ENCODE data around the gene BHLHA15.

Gene BHLHA15

GRCh38 chr7:98211221-98211675 lies at the start of gene BHLHA15:
TSS of gene BHLHA15 (plus strand) at chr7:98211439. CDS start at chr7:98212310, 871 bp downstream.
- no peak for DNase-seq

- no peak for DNase-seq
Observed at GRCh38 chr7:98162758-98163157, 48.5 kb upstream of the BHLHA15 start.

GRCh38 chr7:98163269-98163668 lies 48.0 kb upstream of the BHLHA15 start:
- no peak for DNase-seq

DNA sequence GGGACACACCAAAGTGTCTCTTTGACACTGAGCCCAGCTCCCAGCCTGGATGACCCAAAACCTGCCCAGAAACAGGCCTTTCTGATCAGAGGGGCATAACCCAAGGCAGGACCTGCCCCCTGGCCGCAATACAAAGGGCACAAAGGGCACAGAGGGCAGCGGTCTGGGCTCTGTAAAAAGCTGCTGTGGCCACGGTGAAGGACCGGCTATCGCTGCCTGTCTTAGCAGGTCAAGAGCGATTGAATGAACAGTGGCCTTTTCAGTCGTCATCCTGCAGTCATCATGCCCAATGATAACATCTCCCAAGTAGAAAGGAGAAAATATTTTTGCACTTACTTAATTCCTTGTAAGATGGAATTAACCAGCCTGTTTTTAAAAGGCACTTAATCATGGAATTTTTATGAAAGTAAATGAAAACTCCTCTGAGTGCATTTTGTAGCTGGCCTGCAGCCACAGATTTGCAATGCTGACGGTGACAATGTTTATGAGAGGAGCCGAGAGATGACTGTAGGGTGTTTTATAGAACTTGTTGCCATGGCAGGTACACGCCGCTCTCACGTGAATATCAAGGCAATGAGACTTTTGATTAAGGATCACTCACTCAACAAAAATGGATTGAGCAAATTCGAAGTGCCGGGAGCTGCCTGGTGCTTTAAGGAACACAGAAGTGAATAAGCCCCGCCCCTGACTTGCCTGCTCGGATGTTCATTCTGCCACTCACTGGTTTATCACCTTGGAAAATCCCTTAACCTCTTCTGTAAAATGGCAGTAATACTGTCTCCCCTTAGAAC lies 47.3 kb upstream of the BHLHA15 start:
- DNase-seq = no peak

DNA sequence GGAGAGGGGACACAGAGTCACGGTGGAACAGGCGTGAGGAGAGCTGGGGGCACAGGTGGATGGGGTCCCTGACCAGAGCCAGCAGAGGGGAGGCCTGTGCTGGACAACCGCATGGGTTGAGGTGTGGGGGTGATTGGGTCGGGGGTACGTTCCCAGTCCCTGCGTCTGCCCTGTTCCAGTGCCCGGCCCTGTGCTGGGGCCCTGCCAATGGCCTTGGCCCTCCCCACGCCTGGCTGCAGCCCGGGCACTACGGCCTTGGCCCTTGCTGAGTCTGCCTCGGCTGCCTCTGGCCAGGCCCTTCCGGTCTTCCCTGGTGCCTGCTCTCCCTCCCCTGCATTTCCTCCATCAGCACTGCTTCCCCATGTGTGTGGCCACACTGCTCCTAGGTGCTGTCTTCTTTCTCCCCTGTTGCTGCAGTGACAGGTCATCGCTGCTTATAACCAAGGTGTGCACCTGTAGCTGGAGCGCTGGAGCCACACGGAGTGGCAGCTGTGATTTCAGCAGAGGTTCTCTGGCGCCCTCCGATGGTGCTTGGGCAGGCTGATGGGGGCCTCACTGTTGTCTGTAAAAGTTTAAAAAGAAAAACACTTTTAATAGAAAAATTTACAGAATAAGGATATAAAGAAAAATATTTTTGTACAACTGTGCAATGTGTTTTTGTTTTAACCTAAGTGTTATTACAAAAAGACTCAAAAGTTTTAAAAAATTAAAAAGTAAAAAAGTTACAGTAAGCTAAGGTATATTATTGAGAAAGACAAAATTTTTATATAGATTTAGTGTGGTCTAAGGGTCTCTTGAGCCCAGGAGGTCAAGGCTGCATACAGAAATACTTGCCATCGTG lies 45.2 kb upstream of the BHLHA15 start:
- no peak for DNase-seq

DNA sequence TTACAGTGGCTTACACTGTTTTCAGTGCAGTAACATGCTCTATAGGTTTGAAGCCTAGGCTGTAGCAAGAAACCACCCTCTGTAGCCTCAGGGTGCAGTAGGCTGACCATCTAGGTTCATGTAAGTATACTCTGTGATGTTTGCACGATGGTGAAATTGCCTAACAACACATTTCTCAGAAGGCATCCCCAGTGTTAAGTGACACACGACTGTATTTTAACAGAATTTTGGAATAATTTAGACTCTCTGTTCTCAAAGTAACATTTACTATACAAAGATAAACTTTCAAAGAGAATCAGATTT lies 44.6 kb upstream of the BHLHA15 start:
- no peak for DNase-seq

DNA sequence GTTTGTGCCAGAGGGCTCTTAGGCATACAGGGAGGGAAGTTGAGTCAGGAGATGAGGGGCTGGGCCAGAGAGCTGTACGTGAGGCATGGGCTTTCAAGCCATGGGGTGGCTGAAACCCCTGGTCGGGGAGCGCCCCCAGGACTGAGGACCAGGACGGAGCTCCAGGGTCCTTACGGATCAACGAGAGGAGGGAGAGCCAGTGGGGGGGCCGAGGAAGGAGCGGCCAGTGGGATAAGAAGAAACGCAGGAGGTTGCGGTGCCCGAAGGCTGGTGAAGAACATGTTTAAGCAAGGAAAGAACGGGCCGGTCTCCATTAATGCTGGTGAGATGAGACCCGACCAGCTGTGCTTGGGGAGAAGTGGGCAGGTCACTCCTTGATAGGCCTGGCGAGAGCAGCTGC lies 43.6 kb upstream of the BHLHA15 start:
- DNase-seq = no peak

- no peak for DNase-seq
Observed at GRCh38 chr7:98168181-98168903, 42.9 kb upstream of the BHLHA15 start.

- DNase-seq = no peak
Observed at GRCh38 chr7:98168904-98169621, 42.2 kb upstream of the BHLHA15 start.

DNA sequence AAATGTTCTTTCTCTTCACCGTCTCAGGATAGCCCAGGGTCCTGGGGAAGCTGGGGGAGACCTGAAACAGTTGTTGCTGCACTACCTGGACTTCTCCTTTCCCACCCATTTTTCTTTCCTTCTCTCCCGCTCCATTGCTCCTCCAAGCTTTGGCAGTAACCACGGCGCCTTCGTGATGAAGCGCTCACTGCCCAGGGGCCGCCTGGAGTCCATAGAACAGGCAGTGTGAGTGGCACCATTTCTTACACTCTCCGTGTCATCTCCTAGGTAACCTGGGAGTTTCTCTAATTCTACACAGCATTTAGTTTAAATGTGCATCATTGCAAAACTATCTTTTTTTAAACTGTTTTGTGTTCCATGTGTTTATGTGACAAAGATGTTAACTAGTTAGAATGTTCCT lies 40.3 kb upstream of the BHLHA15 start:
- DNase-seq = no peak

DNA sequence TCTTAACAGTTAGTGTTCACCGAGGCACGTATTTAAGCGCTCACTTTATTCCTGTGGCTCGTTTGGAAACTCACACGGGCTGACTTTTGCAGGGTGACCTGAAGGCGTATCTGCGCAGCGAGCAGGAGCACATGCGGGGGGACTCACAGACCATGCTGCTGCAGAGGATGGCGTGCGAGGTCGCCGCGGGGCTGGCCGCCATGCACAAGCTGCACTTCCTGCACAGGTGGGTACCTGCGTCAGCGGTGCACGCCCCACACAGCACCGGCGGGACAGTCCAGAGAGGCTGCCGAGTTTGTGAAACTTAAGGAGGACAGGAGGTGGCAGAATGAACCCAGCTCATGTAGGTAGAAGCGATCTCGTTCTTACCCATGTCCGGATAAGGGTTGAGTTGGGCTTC lies 39.8 kb upstream of the BHLHA15 start:
- no peak for DNase-seq

DNA sequence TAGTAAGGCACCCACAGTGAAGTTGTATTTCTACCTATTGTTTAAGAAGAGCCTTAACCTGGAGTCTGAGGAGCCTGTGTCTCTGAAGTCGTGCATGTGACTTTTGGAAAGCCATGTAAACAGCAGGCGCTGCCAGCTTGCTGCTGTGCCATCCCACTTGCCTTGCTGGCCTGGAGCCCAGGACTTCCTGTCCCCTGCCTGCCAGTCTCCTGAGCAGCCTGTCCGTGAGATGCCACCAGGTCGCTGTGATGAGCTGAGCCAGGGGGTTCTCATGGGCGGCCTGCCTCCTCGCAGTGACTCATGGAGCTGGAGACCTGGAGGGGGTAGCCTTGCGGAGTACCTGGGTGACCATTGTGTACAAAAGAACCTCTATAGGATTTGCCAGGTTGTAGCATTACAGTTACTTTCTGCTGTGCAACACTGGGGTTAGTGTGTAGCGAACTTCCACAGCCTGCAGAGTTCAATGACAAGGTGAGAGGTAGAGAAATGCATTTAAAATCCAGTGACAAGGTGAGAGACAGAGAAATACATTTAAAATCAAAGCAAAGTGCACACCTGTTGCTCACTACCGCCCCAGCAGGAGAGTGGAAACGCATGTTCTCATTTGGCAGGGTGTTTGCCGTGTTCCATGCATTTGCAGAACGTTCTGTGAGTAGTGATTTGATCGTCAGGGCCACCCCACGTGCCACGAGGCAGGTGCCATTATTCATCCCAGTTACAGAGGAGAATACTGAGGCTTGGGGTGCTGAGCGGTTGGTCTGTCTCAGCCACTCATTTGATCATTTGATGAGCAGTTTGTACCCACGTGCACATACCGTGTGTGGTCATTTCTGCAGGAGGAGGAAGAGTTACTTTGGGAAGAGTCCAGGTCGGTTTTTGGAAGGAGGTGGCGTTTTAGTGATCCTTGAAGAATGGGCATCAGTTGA lies 36.6 kb upstream of the BHLHA15 start:
- DNase-seq = no peak

DNA sequence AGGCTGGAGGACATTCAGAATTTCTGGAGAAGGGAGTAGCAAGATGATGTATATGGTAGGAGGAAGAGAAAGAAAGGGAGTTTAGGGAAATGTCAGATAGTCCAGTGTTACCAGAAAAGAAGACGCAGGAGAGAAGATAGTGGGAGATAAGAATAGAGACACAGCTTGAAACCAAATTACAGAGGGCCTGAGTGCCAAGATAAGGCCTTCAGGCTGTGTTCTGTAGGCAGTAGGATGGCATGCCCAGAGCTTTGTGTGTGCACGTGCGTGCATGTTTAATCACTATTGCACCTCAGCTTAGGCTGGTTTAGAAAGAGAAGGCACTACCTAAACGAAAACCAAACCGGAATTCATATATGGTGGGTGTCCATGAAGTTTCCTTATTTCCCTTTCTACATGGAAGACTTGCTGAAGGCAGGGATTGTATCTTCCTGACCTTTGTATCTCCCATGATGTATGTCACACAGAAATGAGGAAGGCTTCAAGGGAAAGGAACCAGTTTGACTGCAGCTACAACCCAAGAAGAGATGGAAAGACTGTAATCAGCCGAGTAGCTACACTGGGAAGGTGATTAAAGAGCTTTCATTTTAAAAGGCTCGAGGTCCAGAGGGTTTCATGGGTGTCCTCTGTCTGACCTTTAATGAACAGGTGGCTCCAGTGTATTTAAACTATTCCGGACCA lies 35.8 kb upstream of the BHLHA15 start:
- DNase-seq = no peak

GRCh38 chr7:98177553-98177952 lies 33.7 kb upstream of the BHLHA15 start:
- DNase-seq = no peak

DNA sequence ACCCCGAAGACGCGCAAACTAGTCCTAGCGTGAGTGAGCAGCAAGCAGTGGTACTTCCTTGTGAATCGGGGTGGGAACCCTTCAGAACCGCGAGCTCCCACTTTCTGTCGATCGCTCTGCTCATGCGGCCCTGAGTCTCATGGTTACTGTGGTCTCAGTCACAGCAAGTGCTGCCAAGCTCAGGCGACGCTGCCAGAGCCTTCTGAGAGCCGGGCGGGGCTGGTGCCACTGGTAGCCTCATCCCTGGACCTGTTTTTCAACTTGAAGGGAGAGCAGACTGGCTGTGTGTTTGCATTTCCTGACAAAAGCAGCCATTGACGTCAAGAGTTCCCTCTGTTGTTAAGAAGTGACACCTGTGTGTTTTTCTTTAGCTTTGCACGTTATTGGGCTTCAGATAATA lies 32.9 kb upstream of the BHLHA15 start:
- DNase-seq = no peak

DNA sequence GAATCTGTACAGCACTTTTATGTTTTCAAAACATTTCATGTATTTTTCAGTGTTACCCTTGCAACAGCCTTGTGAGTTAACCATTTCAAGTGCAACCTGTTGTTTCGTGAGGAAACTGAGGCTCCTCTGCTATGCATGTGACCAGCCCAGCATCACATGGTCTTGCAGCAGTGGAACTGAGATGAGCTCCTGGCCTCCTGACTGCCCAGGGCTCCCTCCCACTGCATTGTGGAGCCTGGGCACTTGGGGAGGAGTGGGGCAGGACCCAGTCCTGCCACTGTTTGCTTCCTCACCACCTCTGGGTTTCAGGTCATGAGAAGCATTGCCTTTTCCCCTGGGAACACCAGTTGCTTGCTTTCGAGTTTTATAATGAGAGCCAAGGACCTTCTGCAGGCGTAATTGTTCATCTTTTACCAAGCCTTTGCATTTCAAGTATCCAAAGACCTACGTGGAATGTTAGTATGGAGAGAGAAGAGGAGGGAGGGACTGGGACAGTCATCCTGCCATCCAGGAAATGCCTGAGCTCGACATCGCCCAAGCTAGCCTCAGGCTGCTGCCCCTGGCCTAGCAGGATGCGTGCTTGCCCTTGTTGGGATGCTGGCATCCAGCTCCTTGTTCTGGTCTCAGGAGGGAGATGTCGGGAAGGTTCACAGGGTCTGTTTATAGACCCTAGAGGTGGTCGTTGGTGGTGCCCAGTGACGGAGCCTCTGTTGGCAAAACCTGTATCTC lies 32.3 kb upstream of the BHLHA15 start:
- DNase-seq = no peak

GRCh38 chr7:98180751-98181150 lies 30.5 kb upstream of the BHLHA15 start:
- no peak for DNase-seq

GRCh38 chr7:98185101-98185500 lies 26.1 kb upstream of the BHLHA15 start:
- DNase-seq = no peak

DNA sequence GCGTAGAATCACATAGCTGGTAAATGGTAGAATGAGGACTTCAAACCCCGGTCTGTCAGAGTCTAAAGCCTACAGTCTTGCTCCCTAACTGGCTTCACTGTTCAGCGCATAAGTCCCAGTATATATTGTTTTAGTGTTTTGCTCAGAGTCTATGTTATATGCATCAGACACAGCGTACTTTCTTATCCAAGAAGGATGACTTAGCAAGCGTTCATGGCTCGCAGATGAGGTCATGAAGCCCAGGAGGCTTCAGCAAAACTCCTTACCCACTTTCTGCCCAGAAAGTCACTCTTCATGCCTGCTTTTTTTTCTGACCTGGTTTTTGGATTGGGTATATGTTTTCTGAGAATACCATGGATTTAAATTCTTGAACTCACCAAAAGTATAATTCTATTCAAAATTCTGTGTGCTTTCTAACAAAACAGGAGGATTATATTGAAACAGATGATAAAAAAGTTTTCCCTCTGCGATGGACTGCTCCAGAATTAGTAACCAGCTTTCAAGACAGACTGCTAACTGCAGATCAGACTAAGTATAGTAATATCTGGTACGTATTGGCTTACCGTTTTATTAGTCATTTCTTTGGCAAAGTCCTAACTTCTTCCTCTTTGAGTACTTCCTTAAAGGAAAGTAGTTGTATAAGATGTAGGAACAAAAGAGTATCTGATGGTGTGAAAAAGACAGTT lies 24.6 kb upstream of the BHLHA15 start:
- no peak for DNase-seq

DNA sequence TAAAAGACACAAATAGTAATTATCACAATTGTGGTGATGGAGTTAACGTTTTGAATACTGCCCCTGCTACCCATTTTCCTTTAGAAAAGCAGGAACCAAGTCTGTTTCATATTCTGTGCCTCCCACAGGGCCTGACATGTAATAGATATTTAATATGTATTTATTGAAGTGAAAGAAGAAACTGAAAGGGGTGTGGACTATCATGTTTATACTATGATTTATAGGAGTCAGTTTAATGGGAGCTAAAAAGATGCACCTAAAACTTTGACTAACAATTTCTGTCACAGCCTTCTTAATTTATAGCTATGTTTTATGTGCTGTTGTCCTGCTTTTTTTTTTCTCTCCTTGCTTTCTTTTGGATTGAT lies 24.1 kb upstream of the BHLHA15 start:
- DNase-seq = no peak
